ENCODE data around the gene LRWD1. TPM values are rescaled to one million over a fixed set of nuclear protein-coding genes. Genes with fewer than 3 reads are reported as not detected.

LRWD1 gene
- total and polyA plus RNA-seq, 9 of the 15 experiments (the other 6 are each of a cell fraction or from before 2014, with no cell fraction given): 0.61 to 66.0 (median 33.2) TPM

DNA sequence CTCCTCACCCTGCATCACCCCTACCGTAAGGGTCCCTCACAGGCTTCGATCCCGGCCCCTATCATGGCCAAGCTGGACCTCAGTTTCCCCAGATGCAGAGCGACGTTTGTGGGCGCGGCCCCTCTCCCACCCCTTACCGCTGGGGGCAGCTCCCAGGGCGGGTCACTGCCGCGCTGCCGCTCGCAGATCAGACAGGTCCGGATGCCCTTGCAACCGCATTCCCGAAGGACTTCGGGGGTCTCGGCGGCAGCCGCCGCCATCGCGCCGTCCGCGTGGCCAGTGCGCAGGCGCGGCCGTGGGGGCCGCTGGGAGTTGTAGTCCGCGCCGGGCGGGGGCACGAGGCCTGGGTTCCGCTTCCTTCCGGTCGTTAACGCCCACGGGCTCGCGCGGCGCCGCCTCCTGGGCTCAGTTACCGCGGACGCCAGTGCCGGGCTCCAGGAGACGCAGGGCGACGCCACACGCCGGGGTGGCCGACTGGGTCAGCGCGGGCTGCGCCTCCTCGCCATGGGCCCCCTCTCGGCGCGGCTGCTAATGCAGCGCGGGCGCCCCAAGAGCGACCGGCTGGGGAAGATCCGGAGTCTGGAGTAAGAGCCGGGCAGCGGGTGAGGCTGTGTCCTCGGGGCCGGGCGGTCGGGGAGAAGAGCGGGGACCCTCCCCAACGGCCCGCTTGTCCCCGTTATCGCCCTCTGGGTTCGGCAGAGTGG lies at the start of gene LRWD1, which contains the start of gene ALKBH4 (continued):
- TF ChIP-seq, protein P1, sequence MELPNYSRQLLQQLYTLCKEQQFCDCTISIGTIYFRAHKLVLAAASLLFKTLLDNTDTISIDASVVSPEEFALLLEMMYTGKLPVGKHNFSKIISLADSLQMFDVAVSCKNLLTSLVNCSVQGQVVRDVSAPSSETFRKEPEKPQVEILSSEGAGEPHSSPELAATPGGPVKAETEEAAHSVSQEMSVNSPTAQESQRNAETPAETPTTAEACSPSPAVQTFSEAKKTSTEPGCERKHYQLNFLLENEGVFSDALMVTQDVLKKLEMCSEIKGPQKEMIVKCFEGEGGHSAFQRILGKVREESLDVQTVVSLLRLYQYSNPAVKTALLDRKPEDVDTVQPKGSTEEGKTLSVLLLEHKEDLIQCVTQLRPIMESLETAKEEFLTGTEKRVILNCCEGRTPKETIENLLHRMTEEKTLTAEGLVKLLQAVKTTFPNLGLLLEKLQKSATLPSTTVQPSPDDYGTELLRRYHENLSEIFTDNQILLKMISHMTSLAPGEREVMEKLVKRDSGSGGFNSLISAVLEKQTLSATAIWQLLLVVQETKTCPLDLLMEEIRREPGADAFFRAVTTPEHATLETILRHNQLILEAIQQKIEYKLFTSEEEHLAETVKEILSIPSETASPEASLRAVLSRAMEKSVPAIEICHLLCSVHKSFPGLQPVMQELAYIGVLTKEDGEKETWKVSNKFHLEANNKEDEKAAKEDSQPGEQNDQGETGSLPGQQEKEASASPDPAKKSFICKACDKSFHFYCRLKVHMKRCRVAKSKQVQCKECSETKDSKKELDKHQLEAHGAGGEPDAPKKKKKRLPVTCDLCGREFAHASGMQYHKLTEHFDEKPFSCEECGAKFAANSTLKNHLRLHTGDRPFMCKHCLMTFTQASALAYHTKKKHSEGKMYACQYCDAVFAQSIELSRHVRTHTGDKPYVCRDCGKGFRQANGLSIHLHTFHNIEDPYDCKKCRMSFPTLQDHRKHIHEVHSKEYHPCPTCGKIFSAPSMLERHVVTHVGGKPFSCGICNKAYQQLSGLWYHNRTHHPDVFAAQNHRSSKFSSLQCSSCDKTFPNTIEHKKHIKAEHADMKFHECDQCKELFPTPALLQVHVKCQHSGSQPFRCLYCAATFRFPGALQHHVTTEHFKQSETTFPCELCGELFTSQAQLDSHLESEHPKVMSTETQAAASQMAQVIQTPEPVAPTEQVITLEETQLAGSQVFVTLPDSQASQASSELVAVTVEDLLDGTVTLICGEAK (IDR thresholded peaks at IDR 0.05): peak; percentile 94
- TF ChIP-seq, protein P1 (CRISPR knock-in tag; IDR thresholded peaks at IDR 0.05): no peak
- TF ChIP-seq C11orf30 (IDR thresholded peaks at IDR 0.05; ENCODE audit: low read depth): peak; percentile 67
- no peak for TF ChIP-seq ARID1B (IDR thresholded peaks at IDR 0.05)
- no peak for TF ChIP-seq DACH1 (IDR thresholded peaks at IDR 0.05; ENCODE audit: partially characterized antibody)
- TF ChIP-seq, protein P2, sequence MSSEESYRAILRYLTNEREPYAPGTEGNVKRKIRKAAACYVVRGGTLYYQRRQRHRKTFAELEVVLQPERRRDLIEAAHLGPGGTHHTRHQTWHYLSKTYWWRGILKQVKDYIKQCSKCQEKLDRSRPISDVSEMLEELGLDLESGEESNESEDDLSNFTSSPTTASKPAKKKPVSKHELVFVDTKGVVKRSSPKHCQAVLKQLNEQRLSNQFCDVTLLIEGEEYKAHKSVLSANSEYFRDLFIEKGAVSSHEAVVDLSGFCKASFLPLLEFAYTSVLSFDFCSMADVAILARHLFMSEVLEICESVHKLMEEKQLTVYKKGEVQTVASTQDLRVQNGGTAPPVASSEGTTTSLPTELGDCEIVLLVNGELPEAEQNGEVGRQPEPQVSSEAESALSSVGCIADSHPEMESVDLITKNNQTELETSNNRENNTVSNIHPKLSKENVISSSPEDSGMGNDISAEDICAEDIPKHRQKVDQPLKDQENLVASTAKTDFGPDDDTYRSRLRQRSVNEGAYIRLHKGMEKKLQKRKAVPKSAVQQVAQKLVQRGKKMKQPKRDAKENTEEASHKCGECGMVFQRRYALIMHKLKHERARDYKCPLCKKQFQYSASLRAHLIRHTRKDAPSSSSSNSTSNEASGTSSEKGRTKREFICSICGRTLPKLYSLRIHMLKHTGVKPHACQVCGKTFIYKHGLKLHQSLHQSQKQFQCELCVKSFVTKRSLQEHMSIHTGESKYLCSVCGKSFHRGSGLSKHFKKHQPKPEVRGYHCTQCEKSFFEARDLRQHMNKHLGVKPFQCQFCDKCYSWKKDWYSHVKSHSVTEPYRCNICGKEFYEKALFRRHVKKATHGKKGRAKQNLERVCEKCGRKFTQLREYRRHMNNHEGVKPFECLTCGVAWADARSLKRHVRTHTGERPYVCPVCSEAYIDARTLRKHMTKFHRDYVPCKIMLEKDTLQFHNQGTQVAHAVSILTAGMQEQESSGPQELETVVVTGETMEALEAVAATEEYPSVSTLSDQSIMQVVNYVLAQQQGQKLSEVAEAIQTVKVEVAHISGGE (CRISPR knock-in tag; IDR thresholded peaks at IDR 0.05): peak in 2 of 3 experiments; percentile 41 to 86; a peak in 2 of 6 replicates
- peak; percentile 81 to 94 for TF ChIP-seq NONO (IDR thresholded peaks at IDR 0.05; ENCODE audit: low read depth in 2 of 2, low read length in 1 of 2)
- no peak for TF ChIP-seq ZNF311 (CRISPR knock-in tag; IDR thresholded peaks at IDR 0.05)
- TF ChIP-seq, protein P3, sequence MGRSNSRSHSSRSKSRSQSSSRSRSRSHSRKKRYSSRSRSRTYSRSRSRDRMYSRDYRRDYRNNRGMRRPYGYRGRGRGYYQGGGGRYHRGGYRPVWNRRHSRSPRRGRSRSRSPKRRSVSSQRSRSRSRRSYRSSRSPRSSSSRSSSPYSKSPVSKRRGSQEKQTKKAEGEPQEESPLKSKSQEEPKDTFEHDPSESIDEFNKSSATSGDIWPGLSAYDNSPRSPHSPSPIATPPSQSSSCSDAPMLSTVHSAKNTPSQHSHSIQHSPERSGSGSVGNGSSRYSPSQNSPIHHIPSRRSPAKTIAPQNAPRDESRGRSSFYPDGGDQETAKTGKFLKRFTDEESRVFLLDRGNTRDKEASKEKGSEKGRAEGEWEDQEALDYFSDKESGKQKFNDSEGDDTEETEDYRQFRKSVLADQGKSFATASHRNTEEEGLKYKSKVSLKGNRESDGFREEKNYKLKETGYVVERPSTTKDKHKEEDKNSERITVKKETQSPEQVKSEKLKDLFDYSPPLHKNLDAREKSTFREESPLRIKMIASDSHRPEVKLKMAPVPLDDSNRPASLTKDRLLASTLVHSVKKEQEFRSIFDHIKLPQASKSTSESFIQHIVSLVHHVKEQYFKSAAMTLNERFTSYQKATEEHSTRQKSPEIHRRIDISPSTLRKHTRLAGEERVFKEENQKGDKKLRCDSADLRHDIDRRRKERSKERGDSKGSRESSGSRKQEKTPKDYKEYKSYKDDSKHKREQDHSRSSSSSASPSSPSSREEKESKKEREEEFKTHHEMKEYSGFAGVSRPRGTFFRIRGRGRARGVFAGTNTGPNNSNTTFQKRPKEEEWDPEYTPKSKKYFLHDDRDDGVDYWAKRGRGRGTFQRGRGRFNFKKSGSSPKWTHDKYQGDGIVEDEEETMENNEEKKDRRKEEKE (IDR thresholded peaks at IDR 0.05; ENCODE audit: borderline replicate concordance in 1 of 2, control insufficient read depth in 1 of 2, low read depth in 2 of 2, low read length in 1 of 2): 0 out of 4 replicates have a peak, but pooled peaks of 1 of the 2 experiments have one; percentile 85
- TF ChIP-seq POLR2AphosphoS5 (IDR thresholded peaks at IDR 0.05; ENCODE audit: control insufficient read depth, insufficient read depth, low read depth, low read length): peak; percentile 85

Measured in K562 (cell line).